Measurements from ENCODE around the gene GDF9. TPM values are rescaled to one million over a fixed set of nuclear protein-coding genes. Genes with fewer than 3 reads are reported as not detected.

Gene GDF9
- total RNA-seq, 1 experiment from 2014 or later = 0.51 TPM

DNA sequence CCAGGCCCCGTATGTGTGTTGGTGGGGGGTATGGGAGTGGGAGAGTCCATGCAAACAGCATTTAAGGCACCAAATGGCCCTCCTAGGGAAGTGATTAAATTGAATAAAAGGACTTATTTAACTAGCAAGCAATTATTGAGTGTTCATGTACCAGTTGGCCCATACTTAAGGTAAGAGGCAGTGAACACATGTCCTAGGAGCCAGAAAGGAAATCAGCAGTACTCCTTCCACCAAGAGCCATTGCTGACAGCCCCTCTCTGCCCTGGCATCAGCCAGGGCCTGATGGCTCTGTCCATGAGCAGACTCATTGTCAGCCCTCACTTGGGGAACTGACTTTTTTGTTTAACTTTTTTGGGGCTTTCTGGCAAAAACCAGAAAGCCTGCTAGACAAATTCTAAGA is 25.4 kb downstream of the GDF9 start:
- Mint-ChIP-seq H3K27ac (ENCODE audit: low read depth, unreplicated experiment) (peak overlapping the region; percentile 99), H3K4me1 (ENCODE audit: insufficient read depth, unreplicated experiment) (peaks cover 30% of the 10 kb centered on the region), H3K9me3 (ENCODE audit: unreplicated experiment) (no peaks in the 10 kb centered on the region), H3K27me3 (ENCODE audit: insufficient read depth, unreplicated experiment) (no peaks in the 10 kb centered on the region), H3K4me3 (ENCODE audit: unreplicated experiment) (no peak overlapping the region), H3K36me3 (ENCODE audit: insufficient read depth, unreplicated experiment) (no peaks in the 10 kb centered on the region)
- TF ChIP-seq, protein P1, sequence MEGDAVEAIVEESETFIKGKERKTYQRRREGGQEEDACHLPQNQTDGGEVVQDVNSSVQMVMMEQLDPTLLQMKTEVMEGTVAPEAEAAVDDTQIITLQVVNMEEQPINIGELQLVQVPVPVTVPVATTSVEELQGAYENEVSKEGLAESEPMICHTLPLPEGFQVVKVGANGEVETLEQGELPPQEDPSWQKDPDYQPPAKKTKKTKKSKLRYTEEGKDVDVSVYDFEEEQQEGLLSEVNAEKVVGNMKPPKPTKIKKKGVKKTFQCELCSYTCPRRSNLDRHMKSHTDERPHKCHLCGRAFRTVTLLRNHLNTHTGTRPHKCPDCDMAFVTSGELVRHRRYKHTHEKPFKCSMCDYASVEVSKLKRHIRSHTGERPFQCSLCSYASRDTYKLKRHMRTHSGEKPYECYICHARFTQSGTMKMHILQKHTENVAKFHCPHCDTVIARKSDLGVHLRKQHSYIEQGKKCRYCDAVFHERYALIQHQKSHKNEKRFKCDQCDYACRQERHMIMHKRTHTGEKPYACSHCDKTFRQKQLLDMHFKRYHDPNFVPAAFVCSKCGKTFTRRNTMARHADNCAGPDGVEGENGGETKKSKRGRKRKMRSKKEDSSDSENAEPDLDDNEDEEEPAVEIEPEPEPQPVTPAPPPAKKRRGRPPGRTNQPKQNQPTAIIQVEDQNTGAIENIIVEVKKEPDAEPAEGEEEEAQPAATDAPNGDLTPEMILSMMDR (IDR thresholded peaks at IDR 0.05; ENCODE audit: unreplicated experiment) = no peak
- CTCF ChIA-PET = interaction anchor here (1.0 to 4.5 kb wide), 5 partner anchors 10 to 25 kb away, joined by 4 to 29 read pairs (median 7); partner anchors contain the start of genes GDF9, SHROOM1 and UQCRQ
- no TSS peak for BruUV-seq (replicated peaks)
- POLR2A ChIA-PET = interaction anchor here (0.9 to 5.3 kb wide), 9 partner anchors 9 to 251 kb away, joined by 3 to 63 read pairs (median 7); partner anchors contain the start of genes GDF9, KIF3A, SHROOM1 and UQCRQ
- peak; percentile 18 for DNase-seq (ENCODE audit: unreplicated experiment)
- intact Hi-C loops (cut with micrococcal nuclease) = loop anchor here (1.0 kb wide), 2 partner anchors 11 to 25 kb away; partner anchors contain the start of genes GDF9, SHROOM1 and UQCRQ

DNA sequence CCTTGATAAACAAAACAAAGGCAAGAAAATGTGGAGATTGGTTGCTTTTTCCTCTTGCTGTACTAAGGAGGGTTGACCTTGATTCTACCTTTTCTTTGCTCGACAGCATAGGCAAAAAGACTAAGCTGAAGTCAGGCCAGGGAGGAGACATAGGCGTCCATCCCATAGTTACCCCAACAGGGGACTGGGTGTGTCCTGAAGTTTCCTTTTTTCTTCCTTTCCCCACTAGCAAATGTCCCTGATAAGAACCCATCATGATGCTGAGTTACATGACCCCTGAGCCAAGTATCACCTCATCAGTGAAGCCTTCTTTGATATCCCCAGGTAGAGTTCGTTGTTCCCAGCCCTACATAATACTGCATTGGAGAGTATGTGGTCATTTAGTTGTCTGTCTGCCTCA is 26.0 kb downstream of the GDF9 start:
- intact Hi-C loops (cut with micrococcal nuclease) = no loop called here
- POLR2A ChIA-PET = interaction anchor here (0.7 to 5.3 kb wide), 10 partner anchors 10 to 165 kb away, joined by 3 to 63 read pairs (median 7); partner anchors contain the start of genes GDF9, KIF3A, SHROOM1 and UQCRQ
- TF ChIP-seq, protein P1 (IDR thresholded peaks at IDR 0.05; ENCODE audit: unreplicated experiment) = no peak
- no peaks in the 10 kb centered on the region for H3K9me3 Mint-ChIP-seq (ENCODE audit: unreplicated experiment)
- CTCF ChIA-PET = interaction anchor here (0.8 to 4.5 kb wide), 5 partner anchors 11 to 40 kb away, joined by 3 to 29 read pairs (median 7); partner anchors contain the start of genes GDF9, SHROOM1 and UQCRQ
- no peaks in the 10 kb centered on the region for H3K36me3 Mint-ChIP-seq (ENCODE audit: insufficient read depth, unreplicated experiment)
- H3K27me3 Mint-ChIP-seq (ENCODE audit: insufficient read depth, unreplicated experiment) = no peaks in the 10 kb centered on the region
- H3K4me3 Mint-ChIP-seq (ENCODE audit: unreplicated experiment) = no peak overlapping the region
- H3K4me1 Mint-ChIP-seq (ENCODE audit: insufficient read depth, unreplicated experiment) = peaks cover 30% of the 10 kb centered on the region
- BruUV-seq (replicated peaks) = no TSS peak
- DNase-seq (ENCODE audit: unreplicated experiment) = no peak
- H3K27ac Mint-ChIP-seq (ENCODE audit: low read depth, unreplicated experiment) = peak overlapping the region; percentile 99

DNA sequence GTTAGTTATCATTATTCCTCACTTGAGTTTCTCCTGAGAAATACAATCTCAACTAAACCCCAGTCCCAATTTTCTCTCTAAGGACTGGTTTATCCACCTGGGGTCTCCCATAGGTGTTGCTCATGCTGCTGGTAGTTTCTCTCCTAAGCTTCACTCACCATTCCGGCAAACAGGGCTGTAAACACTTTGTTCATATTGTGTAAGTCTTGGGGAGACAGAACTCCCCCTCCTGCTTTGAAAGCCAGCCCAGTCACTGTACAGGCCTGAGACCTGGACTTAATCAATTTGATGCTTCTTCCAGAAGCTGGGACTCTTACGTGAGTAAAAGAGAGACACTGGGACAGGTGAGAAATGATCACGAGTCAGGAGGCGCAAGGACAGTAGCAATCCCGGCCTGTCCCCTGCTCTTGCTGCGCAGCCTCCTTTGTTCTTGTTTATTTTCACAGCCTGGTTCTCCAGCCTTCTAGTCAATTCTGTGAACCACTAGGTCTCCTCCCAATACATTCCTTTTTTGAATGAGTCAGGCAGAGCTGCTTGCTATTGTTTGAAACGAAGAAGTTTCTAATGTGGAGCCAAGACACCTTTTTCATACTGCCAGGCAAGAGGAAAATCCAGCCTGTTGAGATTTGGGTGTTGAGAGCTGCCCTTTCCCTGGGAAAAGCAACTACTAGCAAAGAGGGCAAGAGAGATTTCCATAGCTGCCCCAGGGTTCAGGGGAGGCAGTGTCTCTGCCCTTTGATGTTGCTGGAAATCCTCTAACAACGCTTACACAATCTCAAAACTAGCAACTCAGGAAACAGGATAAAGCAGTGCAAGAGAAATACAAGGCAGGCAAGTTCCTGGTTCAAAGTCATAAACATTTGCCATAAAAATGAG is 26.6 kb downstream of the GDF9 start:
- TF ChIP-seq, protein P1 (IDR thresholded peaks at IDR 0.05; ENCODE audit: unreplicated experiment) = no peak
- Mint-ChIP-seq H3K9me3 (ENCODE audit: unreplicated experiment) (no peaks in the 10 kb centered on the region), H3K36me3 (ENCODE audit: insufficient read depth, unreplicated experiment) (no peaks in the 10 kb centered on the region), H3K27ac (ENCODE audit: low read depth, unreplicated experiment) (peak overlapping the region; percentile 99), H3K4me1 (ENCODE audit: insufficient read depth, unreplicated experiment) (peaks cover 30% of the 10 kb centered on the region), H3K4me3 (ENCODE audit: unreplicated experiment) (peak overlapping the region; percentile 19), H3K27me3 (ENCODE audit: insufficient read depth, unreplicated experiment) (no peaks in the 10 kb centered on the region)
- CTCF ChIA-PET = interaction anchor here (0.5 to 4.5 kb wide), 12 partner anchors 10 to 1582 kb away, joined by 3 to 29 read pairs (median 4); partner anchors contain the start of genes GDF9, SHROOM1 and UQCRQ
- POLR2A ChIA-PET = interaction anchor here (0.7 to 5.3 kb wide), 14 partner anchors 10 to 1336 kb away, joined by 3 to 63 read pairs (median 3); partner anchors contain the start of genes GDF9, IRF1, KIF3A and SHROOM1
- BruUV-seq (replicated peaks) = no TSS peak
- intact Hi-C loops (cut with micrococcal nuclease) = no loop called here
- DNase-seq (ENCODE audit: unreplicated experiment) = peak; percentile 89

Data from MCF 10A (cell line).